Adrenal gland (tissue), 12 donors: ENCODE results near the gene CD48. TPM values are rescaled to one million over a fixed set of nuclear protein-coding genes. Genes with fewer than 3 reads are reported as not detected.

Experiments used
- DNase-seq, 7 donors: peaks; one replicate each; pipeline ENCODE4 v3.0.0-alpha.2; 2019 to 2020
- H3K27ac ChIP-seq, 5 donors: fragments of 200-600 bp; sonication (generic) in 4 of 5; 1 replicate in 3 of 5; 2 replicates in 2 of 5; pipeline versions ENCODE4 v1.5.1 to v1.8.0; 2016 to 2020; ENCODE audit warnings: mild to moderate bottlenecking in 1 of 5
- H3K27me3 ChIP-seq: fragments of 200-600 bp; 2 replicates; pipeline ENCODE4 v1.8.0; 2021
- H3K36me3 ChIP-seq, 2 donors: fragments of 200-600 bp; replicated peaks in 1 of 2; 1 replicate in 1 of 2; 2 replicates in 1 of 2; pipeline versions ENCODE4 v1.5.1 to v1.8.0; 2018 to 2022
- H3K4me1 ChIP-seq, 2 donors: fragments of 200-600 bp; replicated peaks in 1 of 2; 1 replicate in 1 of 2; 2 replicates in 1 of 2; pipeline versions ENCODE4 v1.5.1 to v1.8.0; 2018 to 2021
- H3K4me3 ChIP-seq, 4 donors: fragments of 200-600 bp; sonication (generic) in 3 of 4; one replicate each; pipeline ENCODE4 v1.5.1; 2016 to 2018
- H3K9me3 ChIP-seq, 3 donors: fragments of 200-600 bp; sonication (generic) in 1 of 3; replicated peaks in 1 of 3; 1 replicate in 2 of 3; 2 replicates in 1 of 3; pipeline versions ENCODE4 v1.5.1 to v1.8.0; 2016 to 2021
- CTCF ChIP-seq, 6 experiments: fragments of 450-650 bp in 4 of 6; fragments of 200-600 bp in 2 of 6; sonication (generic) in 1 of 6; IDR thresholded peaks; 1 replicate in 5 of 6; 2 replicates in 1 of 6; pipeline versions ENCODE4 v1.5.1 to v1.8.0; 2016 to 2021; ENCODE audit warnings: antibody characterized with exemption in 6 of 6, mild to moderate bottlenecking in 2 of 6, moderate library complexity in 1 of 6
- POLR2A ChIP-seq, 2 donors: fragments of 450-650 bp; IDR thresholded peaks; one replicate each; pipeline ENCODE4 v1.6.1; 2017; ENCODE audit warnings: antibody characterized with exemption in 2 of 2, mild to moderate bottlenecking in 2 of 2, moderate library complexity in 1 of 2
- WGBS, 4 donors: extraction: QIAGEN DNeasy Blood & Tissue Kit in 2 of 4; methylation state at CpG; one replicate each; pipeline versions ENCODE4 v1.1.5 to v1.1.7; 2013 to 2017; 5-methylcytosine and 5-hydroxymethylcytosine counted together
- intact Hi-C, 2 donors: fragments of 100-400 bp; cut with DNase I; formaldehyde crosslinking; loops; one replicate each; pipeline versions ENCODE4 v1.14.1 to v1.15.0; 2022 to 2023
- polyA plus RNA-seq, 3 donors: library from polyadenylated mRNA; stranded (reverse); fragments of 200-250 nt in 2 of 3; fragments of 350-450 nt in 1 of 3; fragmentation: Illumina TruSeq in 1 of 3; extraction: RNeasy Lipid Tissue Mini Kit (QIAGEN cat#74804) in 1 of 3; gene quantifications; one replicate each; pipeline ENCODE4 v1.2.3, GENCODE V29; 2013 to 2014
- total RNA-seq, 9 donors: library from RNA; depleted of rRNA in 4 of 9; stranded (reverse); fragments of >200 nt in 4 of 9; fragments of 120-200 nt in 1 of 9; fragmentation: NEBNext Ultra II Directional in 1 of 9; extraction: Animal tissue kit (Norgen Biotek cat#: 25700) in 1 of 9; gene quantifications; one replicate each; pipeline versions ENCODE4 v1.1.0 to v1.2.4, GENCODE V29; 2013 to 2023
- donor health status: healthy with polysubstance abuse.
- donor health status: Bipolar disorder and iron deficiency.
- donor health status: DM: yes; HTN: yes; CAD: no.
- donor health status: DM: no; HTN: no; CAD: no.
- donor health status: DM: no; HTN: no; CAD: no.
- donor health status: DM: yes; HTN: yes; CAD: no.

Gene CD48
- total and polyA plus RNA-seq, 12 donors = 1.4 to 9.0 (median 3.9) TPM; not detected in 1

GRCh38 chr1:160723332-160723731, 11.7 kb upstream of the CD48 start:
- 38 to 76% (median 50%) methylated on average over 2 of the region's 2 CpGs for WGBS, 4 donors
- H3K27me3 ChIP-seq = no peaks in the 10 kb centered on the region
- H3K27ac ChIP-seq = no peak overlapping the region
- TF ChIP-seq CTCF (IDR thresholded peaks at IDR 0.05) = no peak
- intact Hi-C loops = no loop called here
- peaks cover 0 to 7% of the 10 kb centered on the region in 2 donors for H3K4me1 ChIP-seq
- no peak overlapping the region for H3K4me3 ChIP-seq
- DNase-seq = no peak
- no peaks in the 10 kb centered on the region for H3K36me3 ChIP-seq
- no peaks in the 10 kb centered on the region for H3K9me3 ChIP-seq

GRCh38 chr1:160722726-160723125, 11.1 kb upstream of the CD48 start:
- Histone ChIP-seq H3K4me3 (no peak overlapping the region), H3K27me3 (no peaks in the 10 kb centered on the region), H3K9me3 (no peaks in the 10 kb centered on the region), H3K4me1 (peaks cover 0 to 7% of the 10 kb centered on the region in 2 donors), H3K27ac (no peak overlapping the region), H3K36me3 (no peaks in the 10 kb centered on the region)
- DNase-seq = no peak
- 74 to 84% (median 80%) methylated on average over 10 of the region's 10 CpGs for WGBS, 4 donors
- TF ChIP-seq POLR2A (IDR thresholded peaks at IDR 0.05) (no peak), CTCF (IDR thresholded peaks at IDR 0.05) (no peak)
- intact Hi-C loops = no loop called here

- Histone ChIP-seq H3K9me3 (no peaks in the 10 kb centered on the region), H3K27ac (no peak overlapping the region), H3K27me3 (no peaks in the 10 kb centered on the region), H3K4me1 (peaks cover 0 to 5% of the 10 kb centered on the region in 2 donors), H3K36me3 (no peaks in the 10 kb centered on the region), H3K4me3 (no peak overlapping the region)
- TF ChIP-seq POLR2A (IDR thresholded peaks at IDR 0.05) (no peak), CTCF (IDR thresholded peaks at IDR 0.05) (no peak)
- intact Hi-C loops = no loop called here
- DNase-seq = no peak
These were observed 9.9 kb upstream of the CD48 start for GRCh38 chr1:160721473-160721872.

- no peaks in the 10 kb centered on the region for H3K4me1 ChIP-seq
- no peaks in the 10 kb centered on the region for H3K36me3 ChIP-seq
- 81 to 89% (median 85%) methylated on average over 3 of the region's 3 CpGs for WGBS, 4 donors
- TF ChIP-seq POLR2A (IDR thresholded peaks at IDR 0.05) (no peak), CTCF (IDR thresholded peaks at IDR 0.05) (no peak)
- no peak overlapping the region for H3K4me3 ChIP-seq
- no peak overlapping the region for H3K27ac ChIP-seq
- no peak for DNase-seq
- no peaks in the 10 kb centered on the region for H3K27me3 ChIP-seq
- no peaks in the 10 kb centered on the region for H3K9me3 ChIP-seq
- intact Hi-C loops = no loop called here
These were observed 8.9 kb upstream of the CD48 start for GRCh38 chr1:160720356-160721085.
